GM18909 (cell line): Measurements from ENCODE around the gene SIGLEC14.
"Not testable (repeated sequence)": the region's sequence is repeated elsewhere in the genome, so short reads cannot be mapped to it uniquely, and the experiment has no call there.

Experiments used
- ATAC-seq: cut with Tn5 transposase; IDR thresholded peaks from one replicate; pipeline ENCODE4 v1.9.1; 2021; ENCODE audit warnings: mild to moderate bottlenecking; ENCODE audit not compliant: unreplicated experiment, poor library complexity

The SIGLEC14 gene

GRCh38 chr19:51675911-51676565, 29.4 kb upstream of the SIGLEC14 start:
- ATAC-seq, result not testable (repeated sequence)

- ATAC-seq, result no peak
Observed at GRCh38 chr19:51668216-51668615, 21.6 kb upstream of the SIGLEC14 start.

- no peak for ATAC-seq
Observed at GRCh38 chr19:51664997-51665396, 18.4 kb upstream of the SIGLEC14 start.

- no peak for ATAC-seq
Observed at GRCh38 chr19:51664131-51664530, 17.5 kb upstream of the SIGLEC14 start.

GRCh38 chr19:51663650-51664049, 17.0 kb upstream of the SIGLEC14 start:
- no peak for ATAC-seq

GRCh38 chr19:51660975-51661600, 14.5 kb upstream of the SIGLEC14 start:
- no peak for ATAC-seq

GRCh38 chr19:51654783-51655182, 8.2 kb upstream of the SIGLEC14 start:
- no peak for ATAC-seq

- no peak for ATAC-seq
Observed at GRCh38 chr19:51653162-51653561, 6.5 kb upstream of the SIGLEC14 start.

GRCh38 chr19:51652266-51652665, 5.6 kb upstream of the SIGLEC14 start:
- no peak for ATAC-seq

GRCh38 chr19:51651216-51651846, 4.7 kb upstream of the SIGLEC14 start:
- no peak for ATAC-seq

GRCh38 chr19:51647318-51647717, 693 bp upstream of the SIGLEC14 start:
- ATAC-seq, result no peak

- no peak for ATAC-seq
Observed at GRCh38 chr19:51644636-51645271, 1.9 kb downstream of the SIGLEC14 start.

GRCh38 chr19:51641648-51642047, 5.0 kb downstream of the SIGLEC14 start:
- ATAC-seq, result no peak

- no peak for ATAC-seq
Observed at GRCh38 chr19:51640386-51640785, 6.2 kb downstream of the SIGLEC14 start.

- ATAC-seq, result no peak
Observed at GRCh38 chr19:51639916-51640315, 6.7 kb downstream of the SIGLEC14 start.

- no peak for ATAC-seq
Observed at GRCh38 chr19:51637362-51637978, 9.2 kb downstream of the SIGLEC14 start.

GRCh38 chr19:51632126-51632525, 14.5 kb downstream of the SIGLEC14 start:
- no peak for ATAC-seq

- ATAC-seq, result not testable (repeated sequence)
Observed at GRCh38 chr19:51630315-51630714, 16.3 kb downstream of the SIGLEC14 start, which contains the start of gene SIGLEC5. Gene SIGLEC5 (minus strand): TSS chr19:51630401. CDS start chr19:51630335, 66 bp downstream.

- ATAC-seq, result no peak
Observed at GRCh38 chr19:51628153-51628939, 18.3 kb downstream of the SIGLEC14 start.
